Adrenal gland (tissue), 5 donors: ENCODE data around the gene SYCP2L.

Experiments
- POLR2A ChIP-seq, 2 donors: fragments of 450-650 bp; IDR thresholded peaks; one replicate each; pipeline ENCODE4 v1.6.1; 2017; ENCODE audit warnings: antibody characterized with exemption in 2 of 2, mild to moderate bottlenecking in 2 of 2, moderate library complexity in 1 of 2
- TF ChIP-seq, protein P1 (sequence below), 6 experiments: fragments of 450-650 bp in 4 of 6; fragments of 200-600 bp in 2 of 6; sonication (generic) in 1 of 6; IDR thresholded peaks; 1 replicate in 5 of 6; 2 replicates in 1 of 6; pipeline versions ENCODE4 v1.5.1 to v1.8.0; 2016 to 2021; ENCODE audit warnings: antibody characterized with exemption in 6 of 6, mild to moderate bottlenecking in 2 of 6, moderate library complexity in 1 of 6
- donor health status: DM: no; HTN: no; CAD: no.

DNA sequence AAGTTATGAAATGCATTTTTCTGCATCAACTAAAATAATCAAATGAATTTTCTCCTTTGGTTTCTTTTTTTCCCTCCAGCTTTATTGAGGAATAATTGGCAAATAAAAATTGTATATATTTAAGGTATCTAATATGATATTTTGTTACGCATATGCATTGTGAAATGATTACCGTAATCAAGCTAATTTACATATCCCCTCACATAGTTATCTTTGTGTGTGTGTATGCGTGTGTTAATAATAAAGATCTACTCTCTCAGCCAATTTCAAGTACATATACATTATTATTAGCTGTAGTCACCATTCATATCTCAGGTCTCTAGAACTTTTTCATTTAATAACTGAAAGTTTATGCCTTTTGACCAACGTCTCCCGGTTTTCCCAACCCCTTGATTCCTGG lies 61.1 kb downstream of the SYCP2L start:
- TF ChIP-seq, protein P1, sequence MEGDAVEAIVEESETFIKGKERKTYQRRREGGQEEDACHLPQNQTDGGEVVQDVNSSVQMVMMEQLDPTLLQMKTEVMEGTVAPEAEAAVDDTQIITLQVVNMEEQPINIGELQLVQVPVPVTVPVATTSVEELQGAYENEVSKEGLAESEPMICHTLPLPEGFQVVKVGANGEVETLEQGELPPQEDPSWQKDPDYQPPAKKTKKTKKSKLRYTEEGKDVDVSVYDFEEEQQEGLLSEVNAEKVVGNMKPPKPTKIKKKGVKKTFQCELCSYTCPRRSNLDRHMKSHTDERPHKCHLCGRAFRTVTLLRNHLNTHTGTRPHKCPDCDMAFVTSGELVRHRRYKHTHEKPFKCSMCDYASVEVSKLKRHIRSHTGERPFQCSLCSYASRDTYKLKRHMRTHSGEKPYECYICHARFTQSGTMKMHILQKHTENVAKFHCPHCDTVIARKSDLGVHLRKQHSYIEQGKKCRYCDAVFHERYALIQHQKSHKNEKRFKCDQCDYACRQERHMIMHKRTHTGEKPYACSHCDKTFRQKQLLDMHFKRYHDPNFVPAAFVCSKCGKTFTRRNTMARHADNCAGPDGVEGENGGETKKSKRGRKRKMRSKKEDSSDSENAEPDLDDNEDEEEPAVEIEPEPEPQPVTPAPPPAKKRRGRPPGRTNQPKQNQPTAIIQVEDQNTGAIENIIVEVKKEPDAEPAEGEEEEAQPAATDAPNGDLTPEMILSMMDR (IDR thresholded peaks at IDR 0.05): no peak
- TF ChIP-seq POLR2A (IDR thresholded peaks at IDR 0.05): no peak
